HG02970 (cell line): Measurements from ENCODE around the gene NLN.
"Not testable (repeated sequence)": the region's sequence is repeated elsewhere in the genome, so short reads cannot be mapped to it uniquely, and the experiment has no call there.

Source experiments
- ATAC-seq: cut with Tn5 transposase; IDR thresholded peaks from one replicate; pipeline ENCODE4 v1.9.1; 2021; ENCODE audit warnings: mild to moderate bottlenecking, moderate library complexity, moderate number of reproducible peaks; ENCODE audit not compliant: unreplicated experiment, low FRiP score

The NLN gene

DNA sequence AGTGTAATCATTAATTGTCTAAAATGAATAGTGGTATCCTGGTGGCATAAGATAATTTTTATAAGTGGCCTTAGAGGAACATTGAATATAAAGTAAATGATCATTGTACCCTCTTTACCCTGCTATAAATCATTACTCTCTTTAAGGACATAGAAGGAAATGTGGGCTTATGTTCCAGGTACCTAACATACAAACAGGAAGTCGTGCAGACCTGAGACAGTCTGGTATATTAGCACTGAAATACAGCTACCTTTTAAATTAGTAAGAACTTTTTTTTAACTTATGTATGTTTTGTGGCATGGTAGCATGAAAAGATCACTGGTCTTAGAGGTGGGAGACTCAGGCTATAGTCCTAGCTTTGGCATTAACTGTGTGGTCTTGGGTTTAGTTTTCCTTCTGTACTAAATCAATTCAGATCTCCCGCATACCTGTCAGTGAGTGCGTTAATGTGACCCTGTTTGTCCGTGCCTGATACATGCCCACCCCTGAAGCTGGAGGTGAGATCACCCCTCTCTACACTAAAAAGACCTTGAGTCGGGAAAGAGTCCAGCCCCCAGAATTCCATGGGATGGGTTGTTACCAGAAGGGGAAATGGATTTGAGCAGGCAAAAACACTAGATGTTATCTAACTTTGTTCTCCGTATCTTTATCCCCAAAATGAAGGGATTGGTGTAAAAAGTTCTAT, 145.0 kb downstream of the NLN start:
- no peak for ATAC-seq

- ATAC-seq = no peak
Observed at GRCh38 chr5:65867542-65868195, 145.7 kb downstream of the NLN start.

GRCh38 chr5:65868509-65868908, 146.5 kb downstream of the NLN start:
- no peak for ATAC-seq

GRCh38 chr5:65871182-65871581, 149.2 kb downstream of the NLN start:
- no peak for ATAC-seq

DNA sequence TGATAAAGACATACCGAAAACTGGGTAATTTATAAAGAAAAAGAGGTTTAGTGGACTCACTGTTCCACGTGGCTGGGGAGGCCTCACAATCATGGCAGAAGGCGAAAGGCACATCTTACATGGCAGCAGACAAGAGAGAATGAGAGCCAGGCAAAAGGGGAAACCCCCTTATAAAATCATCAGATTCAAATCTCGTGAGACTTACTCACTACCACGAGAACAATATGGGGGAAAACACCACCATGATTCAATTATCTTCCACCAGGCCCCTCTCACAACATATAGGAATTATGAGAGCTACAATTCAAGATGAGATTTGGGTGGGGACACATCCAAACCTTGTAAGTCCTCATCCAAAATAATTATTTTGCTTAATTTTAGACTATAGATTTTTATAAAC, 149.8 kb downstream of the NLN start:
- ATAC-seq = not testable (repeated sequence)

DNA sequence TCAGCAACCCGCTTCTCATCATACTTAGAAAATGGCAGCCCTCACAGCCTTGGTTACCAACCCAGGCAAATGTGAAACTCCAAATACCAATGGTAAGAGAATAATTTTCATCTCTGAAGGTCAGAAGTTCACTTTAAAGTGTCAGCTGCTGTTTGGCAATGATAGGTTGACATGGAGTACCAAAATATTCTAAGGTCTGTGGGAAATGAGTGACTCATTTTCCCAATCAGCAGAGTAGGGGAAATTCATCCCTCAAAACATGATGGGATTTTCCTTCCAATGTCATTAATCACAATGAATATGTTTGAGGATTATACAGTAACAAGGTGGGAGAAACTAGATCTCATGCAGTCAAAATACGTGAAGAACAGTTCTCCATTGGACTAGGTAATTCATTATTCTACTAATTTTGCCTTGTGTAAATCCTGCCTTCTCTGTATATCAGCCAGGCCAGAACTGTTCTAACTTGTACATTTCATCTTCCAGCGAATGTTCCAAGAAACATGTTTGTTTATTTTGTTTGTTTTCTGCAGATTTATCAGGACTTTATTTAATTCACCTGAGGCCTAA, 151.3 kb downstream of the NLN start:
- ATAC-seq = no peak

- no peak for ATAC-seq
Observed at GRCh38 chr5:65874241-65874640, 152.2 kb downstream of the NLN start.

GRCh38 chr5:65876496-65876895, 154.5 kb downstream of the NLN start:
- ATAC-seq = no peak

GRCh38 chr5:65876970-65877369, 155.0 kb downstream of the NLN start:
- ATAC-seq = no peak
